ENCODE data around the gene HMOX1.
"Not testable (repeated sequence)": the region's sequence is repeated elsewhere in the genome, so short reads cannot be mapped to it uniquely, and the experiment has no call there.

HMOX1 gene

GRCh38 chr22:35361001-35361558, 19.8 kb upstream of the HMOX1 start:
- H3K4me1 Mint-ChIP-seq (ENCODE audit: low read depth), result no peaks in the 10 kb centered on the region
- no peak for DNase-seq
- H3K4me3 Mint-ChIP-seq, result no peak overlapping the region
- H3K9me3 Mint-ChIP-seq, result no peaks in the 10 kb centered on the region
- H3K27ac Mint-ChIP-seq, result no peak overlapping the region
- H3K27me3 Mint-ChIP-seq, result peaks cover 21% of the 10 kb centered on the region
- no peaks in the 10 kb centered on the region for H3K36me3 Mint-ChIP-seq (ENCODE audit: low read depth)

GRCh38 chr22:35363566-35364086, 17.3 kb upstream of the HMOX1 start:
- H3K4me1 Mint-ChIP-seq (ENCODE audit: low read depth), result no peaks in the 10 kb centered on the region
- no peak overlapping the region for H3K4me3 Mint-ChIP-seq
- peaks cover 32% of the 10 kb centered on the region for H3K27me3 Mint-ChIP-seq
- no peaks in the 10 kb centered on the region for H3K36me3 Mint-ChIP-seq (ENCODE audit: low read depth)
- DNase-seq, result no peak
- no peaks in the 10 kb centered on the region for H3K9me3 Mint-ChIP-seq
- no peak overlapping the region for H3K27ac Mint-ChIP-seq

- not testable (repeated sequence) for H3K4me3 Mint-ChIP-seq; H3K9me3 Mint-ChIP-seq; H3K27ac Mint-ChIP-seq; H3K4me1 Mint-ChIP-seq (ENCODE audit: low read depth); DNase-seq; H3K36me3 Mint-ChIP-seq (ENCODE audit: low read depth)
- H3K27me3 Mint-ChIP-seq, result peaks cover 35% of the 10 kb centered on the region
These were observed 16.7 kb upstream of the HMOX1 start for GRCh38 chr22:35364230-35364629.

DNA sequence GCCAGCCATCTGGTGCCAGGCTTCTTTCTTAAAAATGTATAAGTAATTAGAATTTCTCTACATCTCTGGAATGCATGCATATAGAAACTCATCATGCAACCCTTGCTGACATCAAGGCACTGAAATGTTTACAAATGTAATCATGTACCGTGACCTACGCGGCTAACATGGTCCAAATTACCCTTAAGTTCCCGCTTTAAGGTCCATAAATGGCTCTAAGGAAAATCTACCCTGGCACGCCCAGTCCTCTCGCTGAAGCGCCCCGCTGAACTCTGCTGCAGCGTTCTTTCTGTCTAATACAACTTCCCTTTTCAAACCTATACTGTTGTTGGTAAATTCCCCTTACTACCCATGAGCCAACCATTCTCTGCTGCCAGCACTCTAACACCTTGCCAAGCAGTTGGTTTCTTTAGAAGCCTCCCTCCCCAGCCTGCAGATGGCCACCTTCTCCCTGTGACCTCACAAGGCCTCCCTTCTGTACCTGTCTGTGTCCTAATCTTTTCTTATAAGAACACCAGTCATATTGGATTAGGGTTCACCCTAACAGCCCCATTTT, 13.5 kb upstream of the HMOX1 start:
- Mint-ChIP-seq H3K36me3 (ENCODE audit: low read depth) (no peaks in the 10 kb centered on the region), H3K27me3 (peaks cover 45% of the 10 kb centered on the region), H3K4me3 (no peak overlapping the region), H3K27ac (no peak overlapping the region), H3K4me1 (ENCODE audit: low read depth) (peaks cover 10% of the 10 kb centered on the region), H3K9me3 (no peaks in the 10 kb centered on the region)
- DNase-seq, result no peak

DNA sequence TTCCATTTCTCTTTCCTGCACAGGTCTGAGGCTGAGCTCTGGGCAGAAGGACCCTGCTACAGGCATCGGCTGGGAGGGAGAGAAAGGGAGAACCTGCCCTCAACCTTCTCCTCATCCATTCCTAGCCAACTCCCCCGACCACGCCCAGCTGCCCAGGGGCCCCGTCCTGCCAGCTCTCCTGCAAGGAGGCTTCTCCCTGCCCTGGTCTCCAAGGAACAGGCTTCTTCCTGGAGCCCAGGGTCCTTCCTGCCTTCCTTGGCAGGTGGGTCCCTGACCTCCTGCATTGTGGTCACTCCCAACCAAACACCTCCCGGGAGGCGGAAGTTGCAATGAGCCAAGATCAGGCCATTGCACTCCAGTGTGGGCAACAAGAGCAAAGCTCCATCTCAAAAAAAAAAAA, 12.5 kb upstream of the HMOX1 start:
- no peak overlapping the region for H3K27ac Mint-ChIP-seq
- H3K9me3 Mint-ChIP-seq, result no peaks in the 10 kb centered on the region
- DNase-seq, result no peak
- peaks cover 10% of the 10 kb centered on the region for H3K4me1 Mint-ChIP-seq (ENCODE audit: low read depth)
- H3K36me3 Mint-ChIP-seq (ENCODE audit: low read depth), result no peaks in the 10 kb centered on the region
- H3K4me3 Mint-ChIP-seq, result no peak overlapping the region
- peaks cover 45% of the 10 kb centered on the region for H3K27me3 Mint-ChIP-seq

DNA sequence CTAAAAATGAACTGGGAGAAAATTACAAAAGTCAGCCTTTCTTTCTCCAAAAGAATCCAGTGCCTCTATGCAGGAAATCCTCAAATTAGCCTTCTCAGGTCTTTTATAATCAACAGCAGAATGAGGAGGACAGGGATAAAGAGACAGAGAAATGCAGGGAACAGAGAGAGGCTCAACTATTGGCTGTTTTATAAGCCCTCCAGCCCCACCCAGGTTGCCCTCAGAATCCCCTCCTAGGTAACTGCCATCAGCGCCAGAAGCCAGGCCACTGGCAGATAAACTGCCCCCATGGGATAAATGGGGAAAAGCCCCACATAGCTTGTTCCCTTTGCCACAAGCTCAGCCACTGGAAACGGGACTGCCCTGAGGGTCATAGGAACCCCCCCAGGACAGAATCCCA, 10.9 kb upstream of the HMOX1 start:
- H3K4me1 Mint-ChIP-seq (ENCODE audit: low read depth), result peaks cover 10% of the 10 kb centered on the region
- H3K9me3 Mint-ChIP-seq, result no peaks in the 10 kb centered on the region
- DNase-seq, result no peak
- H3K27me3 Mint-ChIP-seq, result peaks cover 42% of the 10 kb centered on the region
- H3K27ac Mint-ChIP-seq, result no peak overlapping the region
- H3K4me3 Mint-ChIP-seq, result no peak overlapping the region
- H3K36me3 Mint-ChIP-seq (ENCODE audit: low read depth), result no peaks in the 10 kb centered on the region

DNA sequence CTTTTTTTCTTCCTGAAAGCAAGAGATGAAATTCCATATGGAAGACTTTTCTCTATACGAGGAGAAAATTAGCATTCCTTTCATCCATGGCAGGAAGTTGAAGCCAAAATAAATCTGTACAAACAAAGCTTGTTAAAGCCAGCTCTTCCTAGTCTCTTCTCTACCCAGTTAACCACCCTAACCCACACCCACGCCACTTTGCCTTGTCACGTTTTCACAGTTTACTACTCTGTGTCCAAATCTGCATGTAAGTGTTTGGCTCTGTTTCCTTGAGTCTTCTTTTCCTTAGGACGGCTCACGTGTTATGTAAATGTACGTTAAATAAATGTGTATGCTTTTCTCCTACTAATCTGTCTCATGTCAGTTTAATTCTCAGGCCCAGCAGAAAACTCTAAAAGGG, 7.1 kb upstream of the HMOX1 start:
- Mint-ChIP-seq H3K4me3 (no peak overlapping the region), H3K27me3 (peaks cover 16% of the 10 kb centered on the region), H3K36me3 (ENCODE audit: low read depth) (no peaks in the 10 kb centered on the region), H3K4me1 (ENCODE audit: low read depth) (peaks cover 23% of the 10 kb centered on the region), H3K9me3 (no peaks in the 10 kb centered on the region), H3K27ac (no peak overlapping the region)
- DNase-seq, result no peak

DNA sequence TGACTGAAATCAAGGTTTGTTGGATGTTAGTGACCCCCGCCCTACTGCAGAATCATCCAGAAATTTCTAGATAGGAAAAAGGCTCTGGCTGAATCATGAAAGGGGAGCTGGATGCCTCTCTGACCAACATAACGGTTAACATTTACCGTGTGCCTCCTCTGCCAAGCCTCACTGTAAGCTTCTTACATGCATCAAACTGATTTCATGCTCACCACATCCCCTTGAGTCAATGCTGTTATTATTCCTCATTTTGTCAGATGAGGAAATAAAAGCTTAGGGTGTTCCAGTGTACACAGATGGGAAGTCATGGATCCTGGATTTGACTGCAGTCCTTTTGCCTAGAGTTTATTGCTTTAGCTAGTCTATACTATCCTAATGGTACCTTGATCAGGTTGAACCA, 5.9 kb upstream of the HMOX1 start:
- H3K4me1 Mint-ChIP-seq (ENCODE audit: low read depth), result peaks cover 23% of the 10 kb centered on the region
- DNase-seq, result no peak
- H3K27ac Mint-ChIP-seq, result no peak overlapping the region
- H3K36me3 Mint-ChIP-seq (ENCODE audit: low read depth), result no peaks in the 10 kb centered on the region
- peaks cover 9% of the 10 kb centered on the region for H3K27me3 Mint-ChIP-seq
- no peak overlapping the region for H3K4me3 Mint-ChIP-seq
- no peaks in the 10 kb centered on the region for H3K9me3 Mint-ChIP-seq

DNA sequence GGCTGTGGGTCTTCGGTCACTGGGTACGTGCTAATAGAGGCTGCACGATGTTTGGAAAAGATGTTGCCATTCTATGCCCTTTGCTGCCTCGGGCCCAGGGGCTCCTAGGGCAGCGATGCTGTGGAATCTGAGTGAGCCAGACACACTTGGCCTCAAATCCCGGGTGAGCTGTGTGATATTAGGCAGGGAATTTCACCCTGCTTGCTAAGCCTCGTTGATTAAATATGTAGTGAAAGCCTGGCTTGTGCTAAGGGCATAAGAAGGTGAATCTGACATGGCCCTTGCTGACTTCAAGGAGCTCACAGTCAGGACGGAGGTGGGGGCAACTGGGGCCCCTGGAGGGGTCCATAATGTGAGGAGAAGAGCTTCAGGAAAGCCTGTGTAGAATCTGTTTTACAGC, 5.4 kb upstream of the HMOX1 start:
- peaks cover 22% of the 10 kb centered on the region for H3K4me1 Mint-ChIP-seq (ENCODE audit: low read depth)
- H3K27me3 Mint-ChIP-seq, result peaks cover 11% of the 10 kb centered on the region
- H3K9me3 Mint-ChIP-seq, result no peaks in the 10 kb centered on the region
- H3K4me3 Mint-ChIP-seq, result no peak overlapping the region
- H3K27ac Mint-ChIP-seq, result no peak overlapping the region
- H3K36me3 Mint-ChIP-seq (ENCODE audit: low read depth), result no peaks in the 10 kb centered on the region
- DNase-seq, result no peak

GRCh38 chr22:35376728-35377472, 4.0 kb upstream of the HMOX1 start:
- H3K9me3 Mint-ChIP-seq, result no peaks in the 10 kb centered on the region
- no peaks in the 10 kb centered on the region for H3K36me3 Mint-ChIP-seq (ENCODE audit: low read depth)
- peaks cover 26% of the 10 kb centered on the region for H3K4me1 Mint-ChIP-seq (ENCODE audit: low read depth)
- H3K27ac Mint-ChIP-seq, result peak overlapping the region; percentile 76
- H3K4me3 Mint-ChIP-seq, result no peak overlapping the region
- peak; percentile 57 for DNase-seq
- peaks cover 19% of the 10 kb centered on the region for H3K27me3 Mint-ChIP-seq

DNA sequence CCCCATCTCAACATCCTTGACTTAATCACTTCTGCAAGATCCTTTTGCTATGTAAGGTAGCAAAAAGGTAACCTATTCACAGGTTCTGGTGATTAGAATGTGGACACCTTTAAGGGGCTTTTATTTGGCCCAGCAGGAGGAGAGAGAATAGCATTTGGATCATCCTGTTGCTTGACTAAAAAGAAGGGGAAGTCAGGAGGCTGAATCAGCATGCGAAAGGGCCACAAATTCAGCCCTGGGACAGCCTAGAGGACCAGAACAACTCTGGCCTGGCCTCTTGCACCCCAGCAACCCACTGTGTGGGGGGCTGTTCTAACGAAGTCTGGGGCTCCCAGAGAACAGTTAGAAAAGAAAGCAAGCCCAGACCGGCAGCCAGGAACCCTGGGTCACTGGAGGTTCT, 3.2 kb upstream of the HMOX1 start:
- no peaks in the 10 kb centered on the region for H3K36me3 Mint-ChIP-seq (ENCODE audit: low read depth)
- peaks cover 26% of the 10 kb centered on the region for H3K27me3 Mint-ChIP-seq
- peaks cover 23% of the 10 kb centered on the region for H3K4me1 Mint-ChIP-seq (ENCODE audit: low read depth)
- DNase-seq, result no peak
- peak overlapping the region; percentile 76 for H3K27ac Mint-ChIP-seq
- H3K9me3 Mint-ChIP-seq, result no peaks in the 10 kb centered on the region
- H3K4me3 Mint-ChIP-seq, result no peak overlapping the region

GRCh38 chr22:35378621-35379020, 2.3 kb upstream of the HMOX1 start:
- no peaks in the 10 kb centered on the region for H3K36me3 Mint-ChIP-seq (ENCODE audit: low read depth)
- H3K4me1 Mint-ChIP-seq (ENCODE audit: low read depth), result peaks cover 23% of the 10 kb centered on the region
- no peak for DNase-seq
- peaks cover 34% of the 10 kb centered on the region for H3K27me3 Mint-ChIP-seq
- no peak overlapping the region for H3K4me3 Mint-ChIP-seq
- H3K27ac Mint-ChIP-seq, result no peak overlapping the region
- no peaks in the 10 kb centered on the region for H3K9me3 Mint-ChIP-seq

GRCh38 chr22:35379146-35379993, 1.5 kb upstream of the HMOX1 start:
- no peak overlapping the region for H3K27ac Mint-ChIP-seq
- no peak for DNase-seq
- no peaks in the 10 kb centered on the region for H3K9me3 Mint-ChIP-seq
- H3K4me1 Mint-ChIP-seq (ENCODE audit: low read depth), result peaks cover 23% of the 10 kb centered on the region
- H3K4me3 Mint-ChIP-seq, result no peak overlapping the region
- no peaks in the 10 kb centered on the region for H3K36me3 Mint-ChIP-seq (ENCODE audit: low read depth)
- H3K27me3 Mint-ChIP-seq, result peaks cover 42% of the 10 kb centered on the region

DNA sequence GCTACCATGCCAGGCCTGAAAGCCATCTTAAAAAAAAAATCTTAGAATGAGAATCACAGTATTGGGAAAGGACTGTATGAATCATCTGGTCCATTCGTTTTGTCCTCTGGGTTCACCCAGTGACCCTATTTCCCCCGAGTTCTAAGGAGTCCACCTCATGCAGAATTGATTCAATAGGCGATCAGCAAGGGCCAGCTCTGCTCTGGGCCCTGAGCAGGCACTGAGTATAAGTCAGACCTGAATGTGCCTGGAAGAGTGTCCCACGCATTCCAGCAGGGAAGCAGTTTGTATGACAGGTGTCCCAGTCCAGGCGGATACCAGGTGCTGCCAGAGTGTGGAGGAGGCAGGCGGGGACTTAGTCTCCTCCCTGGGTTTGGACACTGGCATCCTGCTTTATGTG, 883 bp upstream of the HMOX1 start:
- DNase-seq, result no peak
- no peaks in the 10 kb centered on the region for H3K36me3 Mint-ChIP-seq (ENCODE audit: low read depth)
- H3K9me3 Mint-ChIP-seq, result no peaks in the 10 kb centered on the region
- peaks cover 48% of the 10 kb centered on the region for H3K27me3 Mint-ChIP-seq
- H3K4me1 Mint-ChIP-seq (ENCODE audit: low read depth), result peaks cover 23% of the 10 kb centered on the region
- H3K4me3 Mint-ChIP-seq, result no peak overlapping the region
- no peak overlapping the region for H3K27ac Mint-ChIP-seq

All from activated T-cell treated with anti-CD3 and anti-CD28 coated beads, Interleukin-2, amount 50 U/mL, for 24 hours (primary cell).